GM18526 (cell line): ENCODE data around the gene SLC22A15.

Experiments
- POLR2A ChIP-seq: IDR thresholded peaks from 3 replicates; pipeline ENCODE4 v1.6.1; 2011; ENCODE audit not compliant: insufficient read length; ENCODE audit errors: extremely low read depth

SLC22A15 gene

DNA sequence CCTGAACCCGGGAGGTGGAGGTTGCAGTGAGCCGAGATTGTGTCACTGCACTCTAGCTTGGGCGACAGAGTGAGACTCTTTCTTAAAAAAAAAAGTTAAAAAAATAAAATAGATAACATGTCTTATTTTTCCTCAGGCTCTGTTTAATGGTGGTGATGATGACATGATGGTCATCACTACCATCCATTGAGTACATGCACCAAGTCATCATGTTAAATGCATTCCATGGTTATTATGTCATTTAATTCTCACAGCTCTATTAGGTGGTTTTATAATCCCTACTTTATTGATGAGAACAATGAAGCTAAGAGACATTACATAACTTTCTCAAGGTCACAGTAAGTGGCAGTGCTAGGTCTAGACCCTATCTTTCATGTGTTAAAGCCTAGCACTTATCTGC, 100.5 kb downstream of the SLC22A15 start:
- TF ChIP-seq POLR2A: no peak

DNA sequence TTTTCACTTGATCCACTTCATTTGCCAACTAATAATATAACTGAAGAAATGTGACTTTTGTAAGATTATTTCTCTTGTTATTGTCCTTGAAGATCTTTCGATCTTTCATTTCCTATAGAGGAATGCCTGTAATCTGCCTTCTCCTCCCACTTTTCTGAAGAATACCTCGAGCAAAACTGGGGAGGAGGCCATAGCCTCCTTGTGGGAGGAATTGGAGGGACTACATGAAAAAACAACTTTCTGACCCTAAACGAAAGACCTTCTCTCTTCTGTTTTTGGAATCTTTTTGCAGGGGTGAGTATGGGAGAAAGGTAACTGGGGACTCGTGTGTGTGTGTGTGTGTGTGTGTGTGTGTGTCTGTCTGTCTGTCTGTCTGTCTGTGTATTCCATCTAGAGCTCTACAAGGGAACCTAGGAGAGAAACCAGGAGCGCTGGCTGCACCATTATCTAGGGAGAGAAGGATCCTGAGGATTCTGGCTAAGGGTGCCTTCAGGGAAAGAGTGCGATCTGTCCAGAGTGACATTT, 102.4 kb downstream of the SLC22A15 start:
- no peak for TF ChIP-seq POLR2A

GRCh38 chr1:116087628-116088027, 111.3 kb downstream of the SLC22A15 start:
- TF ChIP-seq POLR2A: no peak

DNA sequence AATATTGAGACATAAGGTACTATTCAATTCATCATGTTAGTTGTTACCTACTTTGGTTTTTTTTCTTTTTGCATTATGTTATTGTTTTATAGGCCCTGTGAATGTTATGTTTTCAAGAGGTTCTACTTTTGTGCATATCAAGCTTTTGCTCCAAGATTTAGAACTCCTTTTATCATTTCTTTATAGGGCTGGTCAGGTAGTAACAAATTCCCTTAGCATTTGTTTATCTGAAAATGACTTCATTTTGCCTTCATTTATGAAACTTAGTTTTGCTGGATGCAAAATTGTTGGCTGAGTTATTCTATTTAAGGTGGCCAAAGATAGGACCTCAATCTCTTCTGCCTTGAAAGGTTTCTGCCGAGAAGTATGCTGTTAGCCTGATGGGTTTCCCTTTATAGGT, 113.6 kb downstream of the SLC22A15 start:
- no peak for TF ChIP-seq POLR2A

GRCh38 chr1:116091083-116091482, 114.8 kb downstream of the SLC22A15 start:
- no peak for TF ChIP-seq POLR2A

- no peak for TF ChIP-seq POLR2A
These were observed 116.6 kb downstream of the SLC22A15 start for GRCh38 chr1:116092752-116093489.

- TF ChIP-seq POLR2A: no peak
These were observed 118.7 kb downstream of the SLC22A15 start for GRCh38 chr1:116095027-116095426.

GRCh38 chr1:116096013-116096618, 119.8 kb downstream of the SLC22A15 start:
- no peak for TF ChIP-seq POLR2A

GRCh38 chr1:116097626-116098025, 121.3 kb downstream of the SLC22A15 start:
- no peak for TF ChIP-seq POLR2A

DNA sequence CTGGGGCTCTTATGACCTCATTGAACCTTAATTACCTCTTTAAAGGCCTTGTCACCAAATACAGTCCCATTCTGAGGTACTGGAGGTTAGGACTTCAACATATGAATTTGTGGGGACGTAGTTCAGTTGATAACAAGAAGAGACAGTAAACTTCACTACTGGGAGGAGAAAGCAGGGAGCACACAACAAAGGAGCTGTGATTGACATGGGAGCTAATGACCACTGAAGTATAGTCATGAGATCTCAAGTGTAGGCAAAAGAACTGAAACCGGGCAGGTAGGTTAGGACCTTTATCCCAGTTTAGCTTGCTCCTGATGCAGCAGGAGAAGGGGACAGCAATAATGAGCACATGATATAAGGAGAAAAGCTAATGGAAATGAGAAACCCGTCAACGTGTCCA, 123.1 kb downstream of the SLC22A15 start:
- no peak for TF ChIP-seq POLR2A

DNA sequence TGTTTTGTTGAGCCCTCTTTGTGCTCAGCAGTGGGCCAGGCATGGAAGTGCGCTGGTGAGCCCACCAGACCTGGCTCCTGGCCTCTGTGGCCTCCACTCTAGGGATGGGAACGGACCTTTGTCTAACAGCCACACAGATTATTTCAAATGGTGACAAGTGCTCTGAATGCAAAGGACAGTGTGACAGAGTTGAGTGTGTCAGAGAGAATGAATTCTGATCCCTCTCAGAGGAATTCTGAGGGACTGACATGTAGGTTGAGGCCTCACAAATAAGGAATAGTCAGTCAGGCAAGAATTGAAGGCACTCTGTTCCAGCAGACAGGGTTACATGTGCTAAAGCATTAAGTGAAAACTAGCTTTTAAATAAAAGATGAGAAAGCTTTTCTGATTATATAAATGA, 123.6 kb downstream of the SLC22A15 start:
- no peak for TF ChIP-seq POLR2A

- TF ChIP-seq POLR2A: no peak
These were observed 128.4 kb downstream of the SLC22A15 start for GRCh38 chr1:116104667-116105066.

- TF ChIP-seq POLR2A: no peak
These were observed 129.7 kb downstream of the SLC22A15 start for GRCh38 chr1:116105996-116106395.

DNA sequence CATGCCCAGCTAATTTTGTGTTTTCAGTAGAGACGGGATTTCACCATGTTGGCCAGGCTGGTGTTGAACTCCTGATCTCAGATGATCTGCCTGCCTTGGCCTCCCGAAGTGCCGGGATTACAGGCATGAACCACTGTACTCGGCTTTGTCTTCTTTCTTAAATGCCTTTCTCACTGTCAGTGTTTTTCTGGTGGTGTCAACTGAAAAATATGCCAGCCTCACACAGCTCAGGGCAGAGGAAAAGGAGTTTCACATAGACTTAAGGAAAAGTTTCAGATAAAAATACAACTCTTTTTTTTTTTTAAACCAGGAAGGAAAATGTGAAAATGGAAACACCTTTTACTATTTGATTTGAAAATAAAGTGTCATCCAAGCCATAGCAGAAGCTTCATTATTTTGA, 130.3 kb downstream of the SLC22A15 start:
- TF ChIP-seq POLR2A: no peak

- TF ChIP-seq POLR2A: no peak
These were observed 131.1 kb downstream of the SLC22A15 start for GRCh38 chr1:116107371-116107770.

DNA sequence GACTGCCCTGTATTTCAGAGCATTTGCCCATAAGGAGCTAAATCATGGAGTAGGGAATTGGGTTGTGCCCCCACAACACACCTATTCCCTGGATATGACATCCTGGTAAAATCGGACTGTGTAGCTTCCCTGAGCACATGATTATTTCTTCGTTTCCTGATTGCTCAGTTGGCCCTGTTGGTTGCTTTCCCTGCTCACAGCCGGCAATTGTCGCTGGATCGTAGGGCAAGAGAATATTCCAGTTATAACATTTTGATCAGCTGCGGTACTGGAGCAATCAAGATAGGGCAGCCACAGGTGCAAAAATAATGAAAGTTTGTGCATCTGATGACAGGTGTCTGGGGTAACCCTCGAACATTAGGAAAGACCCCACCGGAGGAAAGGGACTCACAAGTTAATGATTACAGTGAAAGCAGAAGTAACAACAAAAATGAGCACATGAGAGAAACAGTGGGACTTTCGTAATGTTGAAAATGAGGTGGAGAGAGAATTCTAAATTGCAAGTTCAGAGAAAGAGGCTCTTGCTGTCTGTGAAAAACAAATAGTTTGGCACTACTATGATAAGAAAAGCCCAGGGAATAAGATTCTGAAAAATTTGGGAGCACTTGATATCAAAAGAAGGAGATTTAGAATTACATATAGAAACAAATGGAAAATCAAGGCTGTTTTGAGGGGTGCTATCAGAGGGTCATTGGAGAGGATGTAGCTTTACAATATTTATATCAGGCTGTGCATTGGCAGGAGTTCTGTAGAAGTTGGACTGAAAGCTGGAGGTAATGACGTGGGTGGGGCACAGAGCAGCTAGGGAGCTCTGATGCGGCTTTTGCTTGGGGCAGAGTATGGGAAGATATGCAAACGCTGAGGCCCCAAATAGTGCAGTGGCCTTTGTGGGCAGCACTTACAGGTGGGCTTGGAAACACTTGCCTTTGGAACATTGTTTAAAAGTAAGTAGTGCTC, 134.5 kb downstream of the SLC22A15 start, which contains the start of gene MAB21L3:
TSS of gene MAB21L3 (plus strand) at position 833 of the 957 bp plus-strand sequence. CDS start 1,217 bp downstream, outside the sequence.
- no peak for TF ChIP-seq POLR2A

DNA sequence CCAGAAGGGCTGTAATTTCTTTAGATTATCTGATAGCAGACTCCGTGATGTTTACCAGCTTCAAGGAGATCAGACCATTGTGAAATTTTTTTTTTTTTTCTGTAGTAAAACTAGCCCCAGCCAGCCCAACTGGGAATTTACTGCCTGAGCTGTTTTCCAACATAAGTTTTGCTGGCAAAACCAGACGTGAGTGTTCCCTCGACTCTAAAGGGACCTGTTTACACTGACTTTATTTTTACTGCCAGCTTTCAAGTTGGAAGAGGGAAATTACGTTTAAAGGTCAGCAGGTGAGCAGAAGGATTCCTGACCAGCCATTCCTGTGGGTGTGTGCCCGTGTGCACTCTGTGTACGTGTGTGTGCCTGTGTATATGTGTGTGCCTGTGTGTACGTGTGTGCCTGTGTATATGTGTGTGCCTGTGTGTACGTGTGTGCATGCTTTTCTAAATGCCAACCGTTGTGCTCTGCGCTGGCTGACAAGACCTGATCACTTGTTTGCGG, 135.3 kb downstream of the SLC22A15 start:
- no peak for TF ChIP-seq POLR2A
